Astrocyte (in vitro differentiated cells and primary cell): Measurements from ENCODE around the gene ZNF878. TPM values are rescaled to one million over a fixed set of nuclear protein-coding genes. Genes with fewer than 3 reads are reported as not detected.

Experiments
- DNase-seq: peaks from one replicate; pipeline ENCODE4 v3.0.0-alpha.2; 2010; ENCODE audit warnings: low read depth
- FAIRE-seq: peaks from 2 replicates; lab custom pipeline; 2011; peaks lifted over from hg19 to GRCh38; lab: Jason Lieb, UNC
- H2AFZ ChIP-seq: 2 replicates; pipeline ENCODE4 v1.6.0; 2012; ENCODE audit warnings: low read depth, low read length, inconsistent platforms
- H3K27ac ChIP-seq: 2 replicates; pipeline ENCODE4 v1.5.1; 2011; ENCODE audit warnings: low read depth, low read length, inconsistent platforms
- H3K27me3 ChIP-seq: 2 replicates; pipeline ENCODE4 v1.6.0; 2011; ENCODE audit warnings: low read length, inconsistent platforms; ENCODE audit not compliant: insufficient read depth
- H3K36me3 ChIP-seq: 2 replicates; pipeline ENCODE4 v1.5.1; 2011; ENCODE audit warnings: low read length, inconsistent platforms; ENCODE audit not compliant: insufficient read depth
- H3K4me1 ChIP-seq: 2 replicates; pipeline ENCODE4 v1.5.1; 2011; ENCODE audit warnings: low read length, inconsistent platforms; ENCODE audit not compliant: insufficient read depth
- H3K4me2 ChIP-seq: 2 replicates; pipeline ENCODE4 v1.6.0; 2012; ENCODE audit warnings: low read length, inconsistent platforms
- H3K4me3 ChIP-seq: 2 replicates; pipeline ENCODE4 v1.5.1; 2011; ENCODE audit warnings: low read depth, mild to moderate bottlenecking, low read length, inconsistent platforms; ENCODE audit not compliant: insufficient read depth
- H3K79me2 ChIP-seq: 2 replicates; pipeline ENCODE4 v1.6.0; 2012; ENCODE audit warnings: mild to moderate bottlenecking, low read length, inconsistent platforms; ENCODE audit not compliant: insufficient read depth
- H3K9ac ChIP-seq: 2 replicates; pipeline ENCODE4 v1.6.0; 2012; ENCODE audit warnings: mild to moderate bottlenecking, low read length, inconsistent platforms
- H3K9me3 ChIP-seq: 2 replicates; pipeline ENCODE4 v1.5.1; 2012; ENCODE audit warnings: low read depth, mild to moderate bottlenecking, low read length, inconsistent platforms; ENCODE audit not compliant: insufficient read depth
- H4K20me1 ChIP-seq: 2 replicates; pipeline ENCODE4 v1.6.0; 2012; ENCODE audit warnings: low read length, inconsistent platforms; ENCODE audit not compliant: insufficient read depth
- H3K27ac Mint-ChIP-seq: one replicate; pipeline ENCODE4 v1.8.0; 2021; ENCODE audit warnings: mild to moderate bottlenecking, mixed read lengths; ENCODE audit not compliant: unreplicated experiment
- H3K27me3 Mint-ChIP-seq: one replicate; pipeline ENCODE4 v1.8.0; 2021; ENCODE audit warnings: low read depth, mixed read lengths; ENCODE audit not compliant: unreplicated experiment
- H3K36me3 Mint-ChIP-seq: one replicate; pipeline ENCODE4 v1.8.0; 2021; ENCODE audit warnings: low read depth, mixed read lengths; ENCODE audit not compliant: unreplicated experiment
- H3K4me1 Mint-ChIP-seq: one replicate; pipeline ENCODE4 v1.8.0; 2021; ENCODE audit warnings: low read depth, mixed read lengths; ENCODE audit not compliant: unreplicated experiment
- H3K4me3 Mint-ChIP-seq: one replicate; pipeline ENCODE4 v1.8.0; 2021; ENCODE audit warnings: mild to moderate bottlenecking, moderate library complexity, mixed read lengths; ENCODE audit not compliant: unreplicated experiment
- H3K9me3 Mint-ChIP-seq: one replicate; pipeline ENCODE4 v1.8.0; 2021; ENCODE audit warnings: mild to moderate bottlenecking, mixed read lengths; ENCODE audit not compliant: unreplicated experiment
- EZH2 ChIP-seq: IDR thresholded peaks from 2 replicates; pipeline ENCODE4 v1.6.1; 2012; ENCODE audit warnings: mild to moderate bottlenecking, low read length, inconsistent platforms; ENCODE audit not compliant: insufficient read depth
- total RNA-seq: library from RNA; stranded (reverse); gene quantifications from 2 replicates; pipeline ENCODE4 v1.2.1, GENCODE V29; 2021
- TF ChIP-seq, protein P1 (sequence below): IDR thresholded peaks from 2 replicates; pipeline ENCODE4 v1.5.1; 2011; ENCODE audit warnings: low read depth, mild to moderate bottlenecking, inconsistent platforms, low read length, moderate library complexity; ENCODE audit not compliant: insufficient read depth

ZNF878 gene
- total RNA-seq, 1 donor from 2014 or later = not detected

DNA sequence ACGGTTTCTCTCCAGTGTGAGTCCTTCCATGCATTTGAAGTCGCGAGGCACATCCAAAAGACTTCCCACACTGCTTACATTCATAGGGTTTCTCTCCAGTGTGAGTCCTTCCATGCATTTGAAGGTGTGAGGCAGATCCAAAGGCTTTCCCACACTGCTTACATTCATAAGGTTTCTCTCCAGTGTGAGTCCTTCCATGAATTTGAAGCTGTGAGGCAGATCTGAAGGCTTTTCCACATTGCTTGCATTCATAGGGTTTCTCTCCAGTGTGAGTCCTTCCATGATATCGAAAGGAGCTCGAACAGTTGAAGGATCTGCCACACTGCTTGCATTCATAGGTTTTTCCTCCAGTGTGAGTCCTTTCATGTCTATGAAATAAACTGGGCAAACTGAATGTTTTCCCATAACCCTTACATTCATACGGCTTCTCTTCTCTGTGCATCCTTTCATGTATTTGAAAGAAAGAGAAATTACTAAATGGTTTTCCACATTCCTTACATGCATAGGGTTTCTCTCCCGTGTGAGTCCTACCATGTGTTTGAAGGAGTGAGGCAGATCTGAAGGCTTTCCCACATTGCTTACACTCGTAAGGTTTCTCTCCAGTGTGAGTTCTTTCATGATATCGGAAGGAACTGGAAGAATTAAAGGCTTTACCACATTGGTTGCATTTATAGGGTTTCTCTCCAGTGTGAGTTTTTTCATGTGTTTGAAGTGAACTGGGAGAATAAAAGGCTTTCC is 37.6 kb downstream of the ZNF878 start:
- no peak overlapping the region for H3K4me3 Mint-ChIP-seq
- no peak overlapping the region for H3K27ac ChIP-seq
- H3K4me1 ChIP-seq = no peaks in the 10 kb centered on the region
- no peak overlapping the region for H2AFZ ChIP-seq
- H4K20me1 ChIP-seq = no peaks in the 10 kb centered on the region
- no peaks in the 10 kb centered on the region for H3K4me1 Mint-ChIP-seq
- no peaks in the 10 kb centered on the region for H3K79me2 ChIP-seq
- peaks cover 34% of the 10 kb centered on the region for H3K9me3 Mint-ChIP-seq
- H3K36me3 ChIP-seq = peaks cover 17% of the 10 kb centered on the region
- DNase-seq = no peak
- H3K4me2 ChIP-seq = no peak overlapping the region
- H3K9me3 ChIP-seq = peaks cover 64% of the 10 kb centered on the region
- H3K27me3 ChIP-seq = no peaks in the 10 kb centered on the region
- H3K27me3 Mint-ChIP-seq = no peaks in the 10 kb centered on the region
- FAIRE-seq = no peak
- no peak overlapping the region for H3K9ac ChIP-seq
- H3K4me3 ChIP-seq = no peak overlapping the region
- H3K27ac Mint-ChIP-seq = no peak overlapping the region
- TF ChIP-seq, protein P1, sequence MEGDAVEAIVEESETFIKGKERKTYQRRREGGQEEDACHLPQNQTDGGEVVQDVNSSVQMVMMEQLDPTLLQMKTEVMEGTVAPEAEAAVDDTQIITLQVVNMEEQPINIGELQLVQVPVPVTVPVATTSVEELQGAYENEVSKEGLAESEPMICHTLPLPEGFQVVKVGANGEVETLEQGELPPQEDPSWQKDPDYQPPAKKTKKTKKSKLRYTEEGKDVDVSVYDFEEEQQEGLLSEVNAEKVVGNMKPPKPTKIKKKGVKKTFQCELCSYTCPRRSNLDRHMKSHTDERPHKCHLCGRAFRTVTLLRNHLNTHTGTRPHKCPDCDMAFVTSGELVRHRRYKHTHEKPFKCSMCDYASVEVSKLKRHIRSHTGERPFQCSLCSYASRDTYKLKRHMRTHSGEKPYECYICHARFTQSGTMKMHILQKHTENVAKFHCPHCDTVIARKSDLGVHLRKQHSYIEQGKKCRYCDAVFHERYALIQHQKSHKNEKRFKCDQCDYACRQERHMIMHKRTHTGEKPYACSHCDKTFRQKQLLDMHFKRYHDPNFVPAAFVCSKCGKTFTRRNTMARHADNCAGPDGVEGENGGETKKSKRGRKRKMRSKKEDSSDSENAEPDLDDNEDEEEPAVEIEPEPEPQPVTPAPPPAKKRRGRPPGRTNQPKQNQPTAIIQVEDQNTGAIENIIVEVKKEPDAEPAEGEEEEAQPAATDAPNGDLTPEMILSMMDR = no peak
- no peak for TF ChIP-seq EZH2
- H3K36me3 Mint-ChIP-seq = no peaks in the 10 kb centered on the region

- H3K36me3 ChIP-seq = peaks cover 5% of the 10 kb centered on the region
- H3K4me2 ChIP-seq = peak overlapping the region; percentile 29
- Mint-ChIP-seq H3K27ac (no peak overlapping the region), H3K9me3 (peaks cover 10% of the 10 kb centered on the region), H3K27me3 (no peaks in the 10 kb centered on the region), H3K4me3 (no peak overlapping the region), H3K36me3 (no peaks in the 10 kb centered on the region), H3K4me1 (no peaks in the 10 kb centered on the region)
- no peak overlapping the region for H2AFZ ChIP-seq
- FAIRE-seq (no peak), DNase-seq (peak; percentile 62)
- no peak for TF ChIP-seq EZH2
- TF ChIP-seq, protein P1 = no peak
- peaks cover 19% of the 10 kb centered on the region for H3K79me2 ChIP-seq
- H3K4me1 ChIP-seq = no peaks in the 10 kb centered on the region
- H3K9me3 ChIP-seq = peaks cover 4% of the 10 kb centered on the region
- H3K4me3 ChIP-seq = no peak overlapping the region
- H4K20me1 ChIP-seq = peaks cover 8% of the 10 kb centered on the region
- no peak overlapping the region for H3K27ac ChIP-seq
- no peaks in the 10 kb centered on the region for H3K27me3 ChIP-seq
- H3K9ac ChIP-seq = no peak overlapping the region
Measured at GRCh38 chr19:12000152-12000981, 52.4 kb downstream of the ZNF878 start.
